ENCODE results near the gene FAM53B.

Gene FAM53B

DNA sequence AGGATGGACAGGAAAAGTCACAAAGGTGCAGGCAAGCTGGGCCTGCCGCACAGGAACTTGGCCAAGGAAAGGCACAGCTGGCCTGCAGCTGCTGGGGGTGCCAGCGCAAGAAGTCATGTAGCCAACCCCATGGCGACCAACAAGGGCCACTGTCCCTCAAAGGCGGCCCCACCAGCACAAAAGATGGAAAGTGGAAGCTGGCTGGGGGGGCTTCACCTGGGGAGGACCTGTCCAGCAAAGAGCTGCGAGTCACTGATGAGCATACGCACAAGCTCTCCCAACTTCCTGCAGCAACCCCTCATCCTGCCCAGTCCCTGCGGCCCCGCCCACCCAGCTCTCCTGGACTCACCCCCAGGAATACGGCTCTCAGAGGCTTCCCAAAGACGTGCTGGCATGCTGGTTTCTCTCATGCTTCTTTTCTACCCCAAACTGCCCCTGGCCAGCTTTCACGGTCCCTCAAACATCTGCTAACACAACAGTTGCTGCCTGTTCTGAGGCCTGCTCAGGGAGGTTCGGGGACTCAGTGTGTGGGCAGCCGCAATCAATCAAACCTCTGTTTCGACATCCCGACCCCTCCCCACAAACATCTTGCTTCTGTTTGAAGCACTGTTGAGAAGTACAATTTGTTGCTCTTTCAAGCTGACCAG is 67.6 kb downstream of the FAM53B start:
- FAIRE-seq: no peak

DNA sequence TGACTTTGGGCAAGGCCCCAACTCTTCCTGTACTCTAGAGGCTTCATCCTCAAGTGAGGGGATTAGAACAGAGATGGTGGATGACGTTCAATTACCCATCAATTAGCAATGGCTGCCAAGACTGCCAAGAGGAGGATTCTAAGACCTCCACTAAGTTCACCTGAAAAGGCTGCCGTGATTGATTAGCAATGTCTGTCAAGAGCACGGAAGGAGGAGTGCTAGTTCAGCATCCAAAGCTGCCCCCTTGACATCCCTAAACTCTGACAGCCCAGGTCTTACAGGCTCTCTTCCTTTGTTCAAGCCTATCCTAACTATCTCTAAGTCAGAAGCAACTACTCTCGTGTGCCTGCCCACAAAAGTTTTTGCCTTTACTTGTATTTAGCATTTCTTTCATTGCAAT is 68.4 kb downstream of the FAM53B start:
- FAIRE-seq: no peak

DNA sequence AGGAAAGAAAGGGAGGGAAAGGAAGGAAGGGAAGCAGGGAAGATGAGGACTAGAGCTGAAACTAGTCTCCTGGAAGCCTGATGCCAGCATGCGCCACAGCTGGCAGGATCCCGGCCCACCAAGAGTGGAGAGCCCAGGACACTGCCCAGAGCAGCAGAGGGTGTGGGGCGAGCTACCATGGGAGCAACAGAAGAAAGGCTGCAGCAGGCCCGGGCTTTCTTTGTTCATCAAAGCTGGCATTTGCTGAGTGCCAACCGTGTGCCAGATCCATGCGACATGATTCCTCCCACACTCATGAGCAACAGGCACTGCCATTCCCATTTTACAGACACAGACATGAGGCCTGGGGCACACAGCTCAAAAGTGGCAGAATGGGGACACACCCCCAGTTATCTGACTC is 68.9 kb downstream of the FAM53B start:
- FAIRE-seq: no peak

DNA sequence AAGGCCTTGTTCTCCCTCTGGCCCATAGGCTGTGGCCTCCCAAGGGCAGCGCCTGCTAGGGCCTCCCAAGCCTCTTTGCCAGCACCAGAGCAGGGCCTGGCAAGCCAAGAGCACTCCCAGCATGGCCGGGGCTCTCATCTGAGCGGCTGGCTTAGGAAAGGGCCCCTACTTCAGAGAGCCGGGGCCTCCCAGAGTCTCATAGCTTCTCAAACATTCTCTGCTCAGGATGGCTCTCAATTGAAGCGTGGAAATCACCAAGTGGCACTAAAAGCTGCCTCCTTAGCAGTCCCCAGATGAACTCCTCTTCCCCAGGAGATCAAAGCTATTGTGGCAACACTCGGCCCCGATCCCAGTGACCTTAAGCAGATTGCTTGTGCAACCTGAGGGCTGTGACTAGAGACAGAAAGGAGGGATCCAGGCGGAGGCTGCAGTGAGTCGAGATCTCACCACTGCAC is 69.4 kb downstream of the FAM53B start:
- FAIRE-seq: no peak

DNA sequence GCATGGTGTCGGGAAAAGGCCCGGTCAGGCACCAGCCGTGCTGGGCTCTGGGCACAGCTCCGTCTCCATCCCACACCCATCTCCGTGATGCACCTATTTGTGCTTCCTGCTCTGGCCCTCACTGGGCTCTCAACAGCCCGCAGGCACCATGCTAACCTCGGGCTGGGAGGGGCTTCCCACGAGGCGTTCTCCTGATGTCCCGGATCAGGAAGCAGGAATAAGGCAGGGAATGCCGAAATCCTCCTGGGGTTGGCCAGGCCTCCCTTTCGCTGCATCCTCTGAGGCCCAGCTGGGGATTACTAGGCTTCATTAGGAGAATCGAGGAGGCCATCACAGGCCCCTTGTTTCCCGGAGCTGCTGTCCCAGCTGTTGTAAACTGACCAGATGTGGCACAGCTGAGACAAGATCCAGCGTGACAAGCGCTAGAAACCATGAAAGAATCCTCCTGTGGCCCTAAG is 72.0 kb downstream of the FAM53B start:
- no peak for FAIRE-seq

DNA sequence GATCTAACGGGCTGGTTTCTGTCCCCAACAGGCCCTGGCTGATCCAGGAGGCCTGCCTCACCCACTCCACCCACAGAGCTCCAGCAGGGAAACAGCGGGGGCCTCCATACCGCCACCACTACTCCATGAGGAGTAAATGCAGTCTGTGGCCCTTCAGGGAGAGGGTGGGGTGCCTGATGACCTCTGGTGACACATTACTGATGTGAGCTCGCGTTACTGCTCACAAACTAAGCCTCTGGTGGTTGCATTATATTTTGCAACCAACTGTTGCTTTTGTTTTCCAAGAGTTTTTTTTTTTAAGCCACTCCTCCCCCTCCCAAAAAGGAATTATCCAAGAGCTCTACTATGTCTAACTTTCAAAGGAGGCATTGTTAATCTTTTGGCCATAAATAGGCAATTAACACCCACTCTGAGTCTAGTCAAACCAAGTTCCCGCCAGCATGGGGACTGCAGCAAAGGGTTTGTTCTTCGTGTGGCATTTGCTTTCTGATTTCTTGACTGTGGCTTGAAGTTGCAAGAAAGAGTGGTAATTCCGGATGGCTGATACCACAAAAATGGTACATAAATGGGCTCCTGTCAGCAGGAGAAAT is 72.6 kb downstream of the FAM53B start:
- FAIRE-seq: no peak

DNA sequence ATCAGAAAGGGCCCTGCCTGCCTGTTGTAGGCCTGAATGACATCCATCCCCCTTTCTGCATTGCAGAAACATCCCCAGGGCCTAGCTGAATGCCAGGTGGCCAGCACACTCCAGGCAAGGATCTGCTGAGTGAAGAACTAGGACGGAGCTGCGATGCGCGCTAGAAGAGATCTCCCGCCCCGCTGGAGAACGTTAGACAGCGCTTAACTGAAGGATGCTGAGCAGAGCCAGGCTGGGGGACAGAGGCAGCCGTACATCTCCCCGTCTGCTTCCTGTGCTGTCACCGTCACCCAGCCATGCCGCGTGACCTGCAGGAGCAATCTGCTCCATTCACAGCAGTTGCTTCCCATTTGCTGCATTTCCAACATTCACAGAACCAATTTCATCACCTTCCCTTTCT is 73.3 kb downstream of the FAM53B start:
- no peak for FAIRE-seq

DNA sequence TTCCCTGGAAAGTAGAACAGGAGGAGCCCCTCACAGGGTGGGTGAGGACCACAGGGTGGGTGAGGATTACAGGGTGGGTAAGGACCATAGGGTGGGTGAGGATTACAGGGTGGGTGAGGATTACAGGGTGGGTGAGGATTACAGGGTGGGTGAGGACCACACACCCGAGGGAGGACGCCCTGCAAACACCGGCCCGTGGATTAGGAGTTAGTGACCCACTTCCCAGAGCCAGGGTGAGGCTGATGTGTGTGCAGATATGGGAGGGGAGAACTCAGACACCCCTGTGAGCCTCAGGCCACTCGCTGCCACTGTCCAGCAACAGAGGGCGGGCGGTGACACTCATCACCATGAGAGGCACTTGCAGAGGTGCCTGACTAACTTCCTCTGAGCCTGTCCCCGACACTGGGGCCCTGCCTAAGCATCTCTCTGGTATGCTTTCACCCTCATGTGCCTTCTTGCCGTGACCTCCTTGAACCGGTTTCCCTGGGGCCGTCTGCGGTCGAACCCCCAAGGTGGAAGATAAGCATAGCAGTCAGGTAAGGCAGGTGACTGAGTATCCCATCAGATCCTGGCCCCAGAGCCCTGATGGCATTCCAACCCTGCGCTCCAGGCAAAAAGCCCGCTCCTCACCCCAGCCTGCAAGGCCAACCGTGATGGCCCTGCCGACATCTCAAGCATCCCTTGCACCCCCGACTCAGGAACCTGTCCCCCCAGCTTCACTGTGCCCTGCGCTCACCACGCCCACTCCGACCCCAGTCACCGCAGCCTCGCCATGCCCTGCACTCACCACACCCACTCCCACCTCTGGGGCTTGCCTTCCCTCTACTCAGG is 74.1 kb downstream of the FAM53B start:
- FAIRE-seq: no peak

DNA sequence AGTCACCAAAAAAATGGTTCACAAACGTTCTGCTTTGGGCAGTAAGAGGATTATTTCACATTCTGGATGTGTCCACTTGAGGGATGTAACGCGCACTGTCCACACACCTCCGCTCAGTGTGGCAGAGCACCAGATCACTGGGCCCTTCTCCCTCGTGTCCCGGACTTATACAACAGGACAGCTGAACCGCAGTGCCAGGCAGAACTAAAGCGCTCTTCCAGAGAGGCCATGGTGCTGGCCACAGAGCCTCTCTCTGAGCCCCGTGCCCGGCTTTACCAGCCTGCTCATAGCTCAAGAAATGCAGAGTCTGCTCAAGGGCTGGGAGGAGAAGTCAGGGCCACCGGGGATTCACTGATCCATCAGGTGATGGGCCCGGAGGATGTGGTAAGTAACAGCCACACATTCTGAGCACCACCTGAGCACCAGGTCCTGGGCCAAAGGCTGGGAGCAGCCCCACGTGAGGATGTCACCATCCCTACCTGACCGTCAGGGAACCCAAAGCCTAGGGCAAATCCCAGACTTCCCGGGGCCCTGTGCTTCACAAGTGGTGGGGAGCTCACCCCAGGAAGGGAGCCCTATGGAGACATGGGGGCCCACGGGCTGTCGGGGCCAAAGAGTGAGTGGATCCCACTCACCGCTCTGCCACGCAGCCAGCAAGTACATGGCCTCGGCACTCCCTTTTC is 74.9 kb downstream of the FAM53B start:
- no peak for FAIRE-seq

DNA sequence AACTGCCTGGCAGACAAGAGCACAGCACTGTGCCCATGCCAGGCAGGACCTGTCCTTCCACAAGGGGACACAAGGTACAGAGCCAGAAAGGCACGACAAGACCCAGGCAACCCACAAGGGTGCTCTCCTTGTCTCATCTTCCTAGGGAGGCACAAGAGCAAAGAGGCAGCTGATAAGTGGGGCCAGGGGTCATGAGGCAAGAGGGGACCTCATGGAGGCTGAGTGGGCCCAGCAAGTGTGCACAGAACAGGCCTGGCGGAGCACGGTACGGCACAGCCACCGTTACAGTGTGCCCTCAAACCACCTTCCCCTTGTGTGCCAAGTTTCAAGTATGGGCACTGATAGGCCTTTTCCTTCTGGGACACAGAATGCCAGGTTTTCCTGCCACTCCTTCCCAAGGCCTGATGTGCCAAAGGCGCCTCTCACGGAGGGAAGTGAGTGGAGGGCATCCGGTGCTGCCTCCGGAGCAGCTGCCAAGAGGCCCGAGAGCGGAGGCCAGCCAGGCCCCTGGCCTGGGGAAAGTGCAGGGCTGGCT is 75.6 kb downstream of the FAM53B start:
- FAIRE-seq: no peak

DNA sequence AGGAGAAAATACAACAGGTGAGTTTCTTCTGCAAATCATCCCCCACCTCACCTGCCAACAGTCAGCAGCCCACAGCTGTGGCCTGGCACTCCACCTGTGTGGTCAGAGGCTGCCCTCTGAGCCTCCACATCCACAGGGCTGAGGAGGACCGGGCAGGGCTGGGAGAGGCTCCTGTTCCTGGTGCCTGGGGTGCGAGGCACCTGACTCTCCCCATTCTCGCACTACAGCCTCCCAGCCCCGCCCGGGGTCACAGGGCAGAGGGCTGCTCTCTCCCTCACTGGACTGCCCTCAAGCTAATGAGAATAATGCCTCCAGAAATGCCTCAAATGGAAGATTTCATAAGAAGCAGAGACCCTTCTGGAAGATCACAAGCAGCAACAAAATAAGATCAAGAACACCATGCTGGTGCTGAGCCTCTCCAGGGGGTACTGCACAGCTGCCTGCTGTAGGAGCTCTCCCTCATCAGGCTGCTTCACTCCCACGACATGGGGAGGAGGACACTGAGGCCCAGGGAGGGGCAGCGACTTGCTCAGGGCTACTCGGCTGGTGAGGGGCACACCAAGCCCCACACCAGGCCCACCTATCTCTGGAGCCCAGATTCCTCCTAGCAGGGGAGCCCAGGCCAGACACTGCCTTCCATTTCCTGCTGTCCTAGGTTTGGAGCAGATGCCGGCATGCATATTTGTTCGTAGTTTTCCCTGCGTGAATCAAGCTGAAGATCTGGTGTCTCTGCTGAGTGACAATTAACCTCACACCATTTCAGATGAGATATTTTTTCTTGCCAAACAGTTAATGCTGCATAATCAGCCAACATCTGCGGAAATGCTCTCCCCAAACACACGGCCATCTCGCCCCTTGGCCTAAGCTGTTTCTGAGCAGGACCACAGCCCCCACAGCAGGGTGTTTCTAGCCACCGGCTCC is 76.5 kb downstream of the FAM53B start:
- FAIRE-seq: no peak

DNA sequence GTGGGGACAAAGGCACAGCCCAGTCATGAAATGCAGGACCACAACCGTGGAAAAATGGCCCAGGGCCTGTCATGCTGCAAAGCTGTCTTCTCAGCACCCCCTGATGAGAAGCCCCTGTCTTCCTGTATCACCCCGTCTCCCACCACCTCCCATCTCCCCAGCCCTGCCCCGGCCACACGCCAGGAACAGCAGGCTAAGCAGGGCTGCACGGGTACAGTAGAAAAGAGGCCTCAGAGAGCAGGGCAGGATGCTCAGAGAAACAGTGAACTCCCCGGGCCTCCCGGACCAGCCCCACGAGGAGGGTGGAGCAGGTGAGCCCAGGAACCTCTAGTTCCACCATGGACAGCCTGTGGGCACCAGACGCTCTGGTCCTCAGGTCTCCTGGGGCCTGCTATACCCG is 77.7 kb downstream of the FAM53B start:
- FAIRE-seq: no peak

DNA sequence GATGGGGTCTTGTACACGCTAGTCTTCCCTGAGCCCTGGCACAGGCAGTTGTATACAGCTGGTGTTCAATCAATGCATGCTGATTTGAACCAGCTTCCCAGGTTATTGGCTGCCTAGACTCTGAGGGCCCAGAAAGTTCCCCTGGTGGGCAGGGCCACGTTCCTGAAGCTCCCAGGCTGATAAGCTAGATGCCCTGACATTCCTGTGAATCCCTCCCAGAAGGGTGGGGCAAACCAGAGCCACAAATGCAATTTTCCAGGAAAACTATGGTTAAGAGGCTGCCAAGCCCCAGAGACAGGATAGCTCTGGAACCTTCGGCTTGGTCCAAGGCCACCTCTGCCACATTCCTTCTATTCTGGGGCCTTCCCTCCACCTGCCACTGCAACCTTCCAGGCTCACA is 78.2 kb downstream of the FAM53B start:
- FAIRE-seq: no peak

DNA sequence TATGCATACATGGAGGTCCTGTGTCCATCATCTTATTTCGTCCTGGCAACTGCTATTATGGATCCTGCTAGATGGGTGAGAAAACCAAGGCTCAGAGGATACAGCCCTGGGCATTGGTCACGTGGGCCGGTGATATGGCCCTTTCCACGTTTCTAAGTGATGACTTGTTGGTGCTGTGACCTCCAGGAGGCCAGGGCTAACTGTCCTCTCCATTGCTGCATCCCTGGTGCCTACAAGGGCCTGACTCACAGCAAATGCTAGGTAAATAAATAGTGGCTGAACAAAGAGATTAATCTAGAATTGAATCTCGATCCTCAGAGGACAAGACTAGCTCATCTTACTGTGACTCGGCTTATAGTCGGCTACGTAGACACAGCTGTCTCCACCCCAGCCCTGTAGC is 78.6 kb downstream of the FAM53B start:
- no peak for FAIRE-seq

DNA sequence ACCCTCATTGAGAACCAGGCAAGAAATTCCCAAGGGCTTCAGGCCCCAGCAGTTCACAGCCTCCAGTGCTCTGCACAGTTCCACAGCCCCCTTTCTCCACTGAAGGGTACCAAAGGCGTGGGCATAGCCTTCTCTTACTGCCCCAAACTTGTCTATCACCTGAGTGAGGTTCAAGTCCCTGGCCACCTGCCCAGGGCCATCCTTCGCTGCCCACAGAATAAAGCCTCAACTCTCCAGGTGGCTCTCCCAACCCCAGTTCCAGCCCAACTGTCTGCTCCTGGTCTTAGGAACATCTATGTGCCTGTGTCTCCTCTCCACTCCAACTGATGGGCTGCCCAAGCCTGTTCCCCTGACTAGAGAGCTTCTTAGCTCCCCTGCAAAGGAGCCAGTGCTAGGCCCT is 79.1 kb downstream of the FAM53B start:
- FAIRE-seq: no peak

DNA sequence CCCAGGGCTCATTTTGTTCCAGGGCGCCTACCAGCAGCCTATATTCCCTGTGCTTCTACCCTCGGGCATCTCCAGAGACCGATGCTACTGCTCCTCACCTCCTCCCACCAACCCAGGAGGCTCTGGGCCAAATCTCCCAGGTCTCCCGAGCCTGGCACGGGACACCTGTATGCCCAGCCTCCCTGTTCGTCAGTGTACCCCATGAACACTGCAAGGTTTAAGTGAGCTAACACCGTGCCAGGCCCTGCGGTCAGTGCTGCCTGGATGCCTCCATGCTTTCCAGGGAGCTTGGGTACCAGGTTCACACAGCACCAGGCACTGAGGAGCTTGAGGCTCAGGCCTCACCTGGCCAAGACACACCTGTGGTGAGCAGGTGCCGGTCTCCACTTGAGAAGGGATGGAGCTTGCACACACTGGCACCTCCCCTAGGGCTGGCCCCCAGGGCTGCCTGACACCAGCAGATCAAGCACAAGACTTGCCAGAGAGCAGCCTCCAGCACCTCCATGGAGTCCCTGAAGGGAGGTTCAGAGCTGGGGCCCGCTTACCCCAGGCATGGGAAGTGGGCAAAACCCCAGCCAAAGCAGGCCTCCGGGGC is 80.3 kb downstream of the FAM53B start:
- no peak for FAIRE-seq

DNA sequence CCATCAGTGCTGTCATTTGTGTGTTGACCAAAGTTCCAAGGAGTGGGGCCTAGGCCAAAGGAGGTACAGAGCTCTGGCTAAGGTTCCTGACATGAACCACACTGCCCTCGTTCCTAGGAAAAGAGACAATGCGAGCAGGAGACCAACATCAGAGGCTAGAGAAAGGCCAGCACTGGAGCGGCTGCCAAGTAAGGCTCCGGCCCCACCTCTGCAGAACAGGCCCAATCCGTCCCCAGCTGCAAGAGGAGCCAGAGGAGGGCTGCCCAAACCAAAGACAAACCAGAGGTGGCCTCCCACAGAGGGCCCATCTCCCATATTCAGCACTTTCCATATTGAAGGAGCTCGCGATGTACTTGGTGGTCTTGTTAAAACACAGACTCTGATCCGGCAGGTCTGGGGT is 81.0 kb downstream of the FAM53B start:
- no peak for FAIRE-seq

DNA sequence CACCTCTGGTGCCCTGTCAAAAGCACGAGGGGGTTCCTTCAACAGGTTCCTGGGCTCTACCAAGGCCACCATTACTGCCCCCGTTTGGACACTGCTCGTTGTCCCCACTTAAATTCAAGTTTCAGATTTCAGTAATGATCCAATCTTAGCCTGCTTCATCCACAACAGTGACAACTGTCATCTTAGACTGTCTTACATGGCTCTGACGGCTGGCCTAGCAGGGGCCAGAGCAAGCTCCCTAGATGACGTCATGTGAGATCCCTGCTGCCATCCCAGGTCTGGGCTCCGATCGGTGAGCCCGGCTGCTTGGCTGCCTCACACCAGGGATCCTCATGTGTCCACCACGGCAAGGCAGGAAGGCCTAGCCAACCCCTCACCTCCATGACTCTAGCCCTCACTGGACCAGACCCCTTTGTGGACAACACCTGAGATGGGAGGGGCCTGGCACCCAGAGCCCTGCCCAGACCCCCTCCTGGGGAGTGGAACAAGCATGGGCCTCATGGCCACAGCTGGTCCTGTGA is 82.5 kb downstream of the FAM53B start:
- no peak for FAIRE-seq

DNA sequence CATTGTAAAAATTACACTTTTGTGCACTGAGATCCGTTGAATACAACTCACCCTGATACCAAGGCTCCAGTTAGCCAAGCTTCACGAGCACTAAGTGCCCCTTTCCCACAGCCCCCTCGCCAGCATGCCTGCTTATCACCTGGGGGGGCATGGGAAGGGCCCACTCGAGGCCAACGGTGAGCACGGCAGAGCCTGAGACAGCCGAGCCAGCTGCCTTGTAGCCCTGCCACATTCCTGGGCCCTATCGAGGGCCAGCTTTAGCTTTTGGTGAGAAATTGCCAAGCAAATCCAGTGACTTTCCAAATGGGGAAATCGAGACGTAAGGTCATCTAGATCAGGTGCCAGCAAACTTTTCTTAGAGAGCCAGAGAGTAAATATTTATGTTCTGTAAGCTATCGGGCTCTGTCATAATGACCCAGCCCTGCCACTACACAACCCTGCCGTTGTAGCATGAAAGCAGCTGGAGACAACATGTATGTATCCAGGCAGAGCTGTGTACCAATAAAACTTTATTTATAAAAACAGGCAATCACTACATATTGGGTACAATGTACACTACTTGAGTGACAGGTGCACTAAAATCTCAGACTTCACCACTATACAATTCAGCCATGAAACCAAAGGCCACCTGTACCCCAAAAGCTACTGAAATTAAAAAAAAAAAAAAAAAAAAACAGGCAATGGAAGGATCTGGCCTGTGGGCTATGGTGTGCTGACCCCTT is 83.6 kb downstream of the FAM53B start:
- no peak for FAIRE-seq

DNA sequence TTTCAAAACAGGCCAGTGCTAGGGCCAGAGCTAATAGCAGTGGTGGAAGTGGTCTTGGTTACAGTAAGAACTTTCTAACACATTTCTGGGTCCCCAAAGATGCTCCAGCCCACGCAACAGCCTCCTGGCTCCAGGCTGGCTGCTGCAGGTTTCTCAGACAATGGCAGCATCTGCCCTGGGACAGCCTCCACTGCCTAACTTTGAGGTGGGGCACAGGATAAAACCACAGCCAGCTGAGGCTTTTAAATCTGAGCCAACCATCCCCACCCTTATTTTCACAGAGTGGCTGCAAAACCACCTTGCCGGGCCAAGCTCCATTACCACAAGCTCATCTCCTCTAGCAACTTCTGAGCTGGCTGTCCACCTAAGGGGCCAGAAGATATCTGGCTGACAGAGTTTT is 84.8 kb downstream of the FAM53B start:
- no peak for FAIRE-seq
